ENCODE data around the gene UNG.

- TF ChIP-seq CTCF (IDR thresholded peaks at IDR 0.05) (no peak), POLR2A (IDR thresholded peaks at IDR 0.05) (no peak)
Measured at GRCh38 chr12:109084425-109084824, 13.0 kb upstream of the UNG start.
